Immature natural killer cell (primary cell): ENCODE data around the gene IL10RB. TPM values are rescaled to one million over a fixed set of nuclear protein-coding genes. Genes with fewer than 3 reads are reported as not detected.
A peak's percentile ranks its signal among the peaks of the same experiment; 100 is the strongest.

Experiments used
- DNase-seq, 3 donors: peaks; one replicate each; pipeline ENCODE4 v3.0.0; 2022; ENCODE audit warnings: mixed read lengths in 1 of 3
- H3K27ac Mint-ChIP-seq, 6 donors: one replicate each; pipeline ENCODE4 v1.8.0; 2020; ENCODE audit warnings: mixed read lengths in 6 of 6, mild to moderate bottlenecking in 5 of 6, inconsistent platforms in 4 of 6, moderate library complexity in 3 of 6
- H3K27me3 Mint-ChIP-seq, 3 donors: one replicate each; pipeline ENCODE4 v1.8.0; 2020 to 2021; ENCODE audit warnings: low read depth in 3 of 3, mild to moderate bottlenecking in 3 of 3, mixed read lengths in 3 of 3, moderate library complexity in 3 of 3, inconsistent platforms in 1 of 3
- H3K36me3 Mint-ChIP-seq, 3 donors: one replicate each; pipeline ENCODE4 v1.8.0; 2020; ENCODE audit warnings: mixed read lengths in 3 of 3, inconsistent platforms in 2 of 3, mild to moderate bottlenecking in 2 of 3
- H3K4me1 Mint-ChIP-seq, 2 donors: one replicate each; pipeline ENCODE4 v1.8.0; 2020; ENCODE audit warnings: inconsistent platforms in 2 of 2, mild to moderate bottlenecking in 2 of 2, mixed read lengths in 2 of 2, moderate library complexity in 1 of 2
- H3K4me3 Mint-ChIP-seq, 5 donors: one replicate each; pipeline ENCODE4 v1.8.0; 2020; ENCODE audit warnings: mild to moderate bottlenecking in 5 of 5, mixed read lengths in 5 of 5, inconsistent platforms in 3 of 5, moderate library complexity in 3 of 5
- H3K9me3 Mint-ChIP-seq, 6 donors: one replicate each; pipeline ENCODE4 v1.8.0; 2020; ENCODE audit warnings: mild to moderate bottlenecking in 6 of 6, mixed read lengths in 6 of 6, inconsistent platforms in 4 of 6, moderate library complexity in 3 of 6
- polyA plus RNA-seq, 3 donors: library from polyadenylated mRNA; unstranded; fragments of 300-500 nt; fragmentation: Illumina TruSeq; gene quantifications; one replicate each; pipeline ENCODE4 v1.2.3, GENCODE V29; 2021

Gene IL10RB
- polyA plus RNA-seq, 3 donors from 2014 or later, result 45.9 to 63.5 (median 46.9) TPM

GRCh38 chr21:33339135-33339534, 73.0 kb downstream of the IL10RB start:
- Mint-ChIP-seq H3K27me3 (peaks cover 0 to 5% (median 2%) of the 10 kb centered on the region in 3 donors), H3K4me1 (peaks cover under 1 to 13% of the 10 kb centered on the region in 2 donors), H3K4me3 (no peak overlapping the region), H3K9me3 (no peaks in the 10 kb centered on the region), H3K36me3 (peaks cover 5 to 11% (median 11%) of the 10 kb centered on the region in 3 donors), H3K27ac (no peak overlapping the region)
- no peak for DNase-seq

DNA sequence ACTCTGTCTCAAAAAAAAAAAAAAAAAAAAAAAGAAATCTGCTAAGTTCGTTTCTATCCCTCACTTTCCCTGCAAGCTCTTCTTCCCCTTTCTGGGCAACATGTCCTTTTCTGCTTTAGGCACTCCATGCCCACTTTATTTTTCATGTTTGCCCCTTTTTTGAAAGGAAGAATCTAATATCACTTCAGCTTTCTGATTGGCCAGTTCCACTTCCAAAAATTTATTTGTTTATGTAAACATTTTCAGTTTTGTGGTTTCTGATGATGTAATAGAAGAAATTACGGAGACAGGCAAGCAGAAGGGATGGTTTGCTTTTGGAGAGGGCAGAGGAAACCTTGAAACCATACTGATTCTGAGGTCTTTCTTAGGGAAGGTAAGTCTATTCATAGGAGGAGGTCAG, 73.8 kb downstream of the IL10RB start:
- no peak overlapping the region for H3K4me3 Mint-ChIP-seq
- DNase-seq, result no peak
- peak overlapping the region in 1 of 6 donors; percentile 40 for H3K27ac Mint-ChIP-seq

GRCh38 chr21:33345751-33346238, 79.6 kb downstream of the IL10RB start:
- Mint-ChIP-seq H3K4me1 (peaks cover 0 to 2% of the 10 kb centered on the region in 2 donors), H3K9me3 (no peaks in the 10 kb centered on the region), H3K36me3 (peaks cover 23 to 42% (median 29%) of the 10 kb centered on the region in 3 donors), H3K27ac (no peak overlapping the region), H3K4me3 (no peak overlapping the region), H3K27me3 (peaks cover 0 to 2% (median 2%) of the 10 kb centered on the region in 3 donors)
- no peak for DNase-seq

More for the DNA sequence above, 73.8 kb downstream of the IL10RB start:
- Mint-ChIP-seq H3K27me3 (peaks cover 0 to 5% (median 2%) of the 10 kb centered on the region in 3 donors), H3K36me3 (peaks cover 6 to 12% (median 11%) of the 10 kb centered on the region in 3 donors), H3K9me3 (no peaks in the 10 kb centered on the region), H3K4me1 (peaks cover 0 to 11% of the 10 kb centered on the region in 2 donors)

Other genes starting within 250 kb of the IL10RB start
- not detected for gene OLIG2, start 240.4 kb upstream of the IL10RB start, polyA plus RNA-seq
- gene OLIG1, start 196.2 kb upstream of the IL10RB start, polyA plus RNA-seq, result not detected
- 100 to 1,000 TPM in 1 of 3 donors, 10 to 100 TPM in 2; 76.8 to 111 (median 87.9) TPM for gene IFNAR2, start 36.4 kb upstream of the IL10RB start, polyA plus RNA-seq
- gene IFNAR1, start 58.6 kb downstream of the IL10RB start, polyA plus RNA-seq, result 10 to 100 TPM; 34.1 to 57.1 (median 40.6) TPM
- gene IFNGR2, start 137.0 kb downstream of the IL10RB start, polyA plus RNA-seq, result 1 to 10 TPM in 1 of 3 donors, under 1 TPM in 2; 0.35 to 2.0 (median 0.77) TPM
- gene TMEM50B, start 213.6 kb downstream of the IL10RB start, polyA plus RNA-seq, result 10 to 100 TPM; 44.2 to 58.4 (median 56.4) TPM
- under 1 TPM in 1 of 3 donors, not detected in 2; 1.00 TPM for gene DNAJC28, start 225.3 kb downstream of the IL10RB start, polyA plus RNA-seq